ENCODE measurements around the gene MCTP2. TPM values are rescaled to one million over a fixed set of nuclear protein-coding genes. Genes with fewer than 3 reads are reported as not detected.
"Not testable (repeated sequence)": the region's sequence is repeated elsewhere in the genome, so short reads cannot be mapped to it uniquely, and the experiment has no call there.

Gene MCTP2
- total RNA-seq, 1 donor from 2014 or later: 54.2 TPM

- Mint-ChIP-seq H3K27me3 (no peaks in the 10 kb centered on the region), H3K4me3 (peak overlapping the region; percentile 17), H3K4me1 (peaks cover 89% of the 10 kb centered on the region), H3K36me3 (ENCODE audit: low read depth) (no peaks in the 10 kb centered on the region), H3K9me3 (no peaks in the 10 kb centered on the region), H3K27ac (peak overlapping the region; percentile 33)
- ATAC-seq (ENCODE audit: low read depth): no peak
- POLR2A ChIA-PET: interaction anchor here (1.0 to 2.6 kb wide), 7 partner anchors 10 to 54 kb away, joined by 3 to 16 read pairs (median 5); partner anchors contain the start of gene MCTP2
- no peak for DNase-seq
- CTCF ChIA-PET: interaction anchor here (0.8 to 1.8 kb wide), 4 partner anchors 10 to 71 kb away, joined by 3 to 5 read pairs (median 4); no protein-coding TSS in a partner anchor
- intact Hi-C loops (cut with micrococcal nuclease): loop anchor here (1.0 kb wide), 1 partner anchor 22 kb away; the partner anchor contains the start of gene MCTP2
- no peak for TF ChIP-seq CTCF (IDR thresholded peaks at IDR 0.05)
Measured at GRCh38 chr15:94252906-94253491, 21.6 kb downstream of the MCTP2 start.

- no peaks in the 10 kb centered on the region for H3K36me3 Mint-ChIP-seq (ENCODE audit: low read depth)
- H3K4me3 Mint-ChIP-seq: peak overlapping the region; percentile 17
- no peaks in the 10 kb centered on the region for H3K9me3 Mint-ChIP-seq
- POLR2A ChIA-PET: interaction anchor here (1.0 to 2.6 kb wide), 7 partner anchors 10 to 53 kb away, joined by 3 to 16 read pairs (median 5); partner anchors contain the start of gene MCTP2
- intact Hi-C loops (cut with micrococcal nuclease): loop anchor here (1.0 kb wide), 1 partner anchor 22 kb away; the partner anchor contains the start of gene MCTP2
- DNase-seq: no peak
- H3K27me3 Mint-ChIP-seq: no peaks in the 10 kb centered on the region
- CTCF ChIA-PET: interaction anchor here (0.8 to 1.8 kb wide), 4 partner anchors 10 to 70 kb away, joined by 3 to 5 read pairs (median 4); no protein-coding TSS in a partner anchor
- TF ChIP-seq CTCF (IDR thresholded peaks at IDR 0.05): no peak
- H3K27ac Mint-ChIP-seq: peak overlapping the region; percentile 33
- peaks cover 89% of the 10 kb centered on the region for H3K4me1 Mint-ChIP-seq
- ATAC-seq (ENCODE audit: low read depth): peak; percentile 64
Measured at GRCh38 chr15:94253742-94254141, 22.4 kb downstream of the MCTP2 start.

GRCh38 chr15:94255540-94255939, 24.2 kb downstream of the MCTP2 start:
- CTCF ChIA-PET: interaction anchor here (1.3 kb wide), 1 partner anchor 32 kb away, joined by 4 read pairs; no protein-coding TSS in a partner anchor
- H3K4me1 Mint-ChIP-seq: peaks cover 91% of the 10 kb centered on the region
- no peak for DNase-seq
- ATAC-seq (ENCODE audit: low read depth): no peak
- H3K27ac Mint-ChIP-seq: peak overlapping the region; percentile 59
- no peak overlapping the region for H3K4me3 Mint-ChIP-seq
- intact Hi-C loops (cut with micrococcal nuclease): no loop called here
- no peaks in the 10 kb centered on the region for H3K36me3 Mint-ChIP-seq (ENCODE audit: low read depth)
- no peak for TF ChIP-seq CTCF (IDR thresholded peaks at IDR 0.05)
- POLR2A ChIA-PET: interaction anchor here (0.8 to 1.9 kb wide), 4 partner anchors 17 to 51 kb away, joined by 3 to 7 read pairs (median 4); partner anchors contain the start of gene MCTP2
- H3K9me3 Mint-ChIP-seq: no peaks in the 10 kb centered on the region
- no peaks in the 10 kb centered on the region for H3K27me3 Mint-ChIP-seq

- H3K4me1 Mint-ChIP-seq: peaks cover 96% of the 10 kb centered on the region
- CTCF ChIA-PET: no interaction called here
- H3K27ac Mint-ChIP-seq: peak overlapping the region; percentile 43
Measured at GRCh38 chr15:94256511-94256910, 25.1 kb downstream of the MCTP2 start.

GRCh38 chr15:94257776-94258175, 26.4 kb downstream of the MCTP2 start:
- H3K36me3 Mint-ChIP-seq (ENCODE audit: low read depth); CTCF ChIA-PET; DNase-seq; H3K9me3 Mint-ChIP-seq; H3K27me3 Mint-ChIP-seq: not testable (repeated sequence)
- intact Hi-C loops (cut with micrococcal nuclease): loop anchor here (1.0 kb wide), 5 partner anchors 19 to 83 kb away; partner anchors contain the start of gene MCTP2
- H3K4me3 Mint-ChIP-seq: peak overlapping the region; percentile 33
- peak overlapping the region; percentile 84 for H3K27ac Mint-ChIP-seq
- ATAC-seq (ENCODE audit: low read depth): peak; percentile 26
- peaks cover 92% of the 10 kb centered on the region for H3K4me1 Mint-ChIP-seq
- POLR2A ChIA-PET: interaction anchor here (0.8 to 1.8 kb wide), 2 partner anchors 20 to 26 kb away, joined by 7 to 11 read pairs; partner anchors contain the start of gene MCTP2

More at GRCh38 chr15:94256511-94256910, 25.1 kb downstream of the MCTP2 start:
- Mint-ChIP-seq H3K36me3 (ENCODE audit: low read depth) (peaks cover 1% of the 10 kb centered on the region), H3K4me3 (no peak overlapping the region), H3K27me3 (no peaks in the 10 kb centered on the region), H3K9me3 (no peaks in the 10 kb centered on the region)
- intact Hi-C loops (cut with micrococcal nuclease): no loop called here
- POLR2A ChIA-PET: interaction anchor here (0.5 to 1.9 kb wide), 5 partner anchors 13 to 1287 kb away, joined by 3 to 11 read pairs (median 4); partner anchors contain the start of gene MCTP2
- DNase-seq (no peak), ATAC-seq (ENCODE audit: low read depth) (no peak)
- TF ChIP-seq CTCF (IDR thresholded peaks at IDR 0.05): no peak

Data from activated B cell treated with CpG ODN at 0.5 μM for 24 hours (primary cell).